Right kidney (tissue), 1 donor: Measurements from ENCODE around the gene RAB7B.
"Not testable (repeated sequence)": the region's sequence is repeated elsewhere in the genome, so short reads cannot be mapped to it uniquely, and the experiment has no call there.

ENCODE experiments used
- DNase-seq: peaks from one replicate; pipeline ENCODE4 v3.0.0-alpha.2; 2016

Gene RAB7B

DNA sequence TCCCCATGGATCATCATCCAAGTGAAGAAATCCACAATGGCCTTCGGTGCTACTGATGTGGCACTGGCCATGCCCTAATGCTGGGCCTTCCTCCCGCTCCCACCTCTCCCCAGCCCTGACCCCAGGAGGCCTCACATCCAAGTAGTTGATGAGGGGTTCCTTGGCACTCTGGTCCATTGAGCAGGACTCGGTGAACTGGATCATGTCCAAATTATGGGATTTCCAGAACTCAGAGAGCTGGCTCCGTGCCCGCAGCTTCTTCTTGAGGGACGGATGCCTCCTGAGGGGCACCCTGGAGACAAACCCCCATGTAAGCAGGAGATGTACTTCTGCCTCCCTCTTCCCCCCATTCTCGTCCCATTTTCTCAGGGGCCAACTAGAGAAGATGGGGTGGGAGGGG is 19.6 kb upstream of the RAB7B start:
- DNase-seq: no peak

DNA sequence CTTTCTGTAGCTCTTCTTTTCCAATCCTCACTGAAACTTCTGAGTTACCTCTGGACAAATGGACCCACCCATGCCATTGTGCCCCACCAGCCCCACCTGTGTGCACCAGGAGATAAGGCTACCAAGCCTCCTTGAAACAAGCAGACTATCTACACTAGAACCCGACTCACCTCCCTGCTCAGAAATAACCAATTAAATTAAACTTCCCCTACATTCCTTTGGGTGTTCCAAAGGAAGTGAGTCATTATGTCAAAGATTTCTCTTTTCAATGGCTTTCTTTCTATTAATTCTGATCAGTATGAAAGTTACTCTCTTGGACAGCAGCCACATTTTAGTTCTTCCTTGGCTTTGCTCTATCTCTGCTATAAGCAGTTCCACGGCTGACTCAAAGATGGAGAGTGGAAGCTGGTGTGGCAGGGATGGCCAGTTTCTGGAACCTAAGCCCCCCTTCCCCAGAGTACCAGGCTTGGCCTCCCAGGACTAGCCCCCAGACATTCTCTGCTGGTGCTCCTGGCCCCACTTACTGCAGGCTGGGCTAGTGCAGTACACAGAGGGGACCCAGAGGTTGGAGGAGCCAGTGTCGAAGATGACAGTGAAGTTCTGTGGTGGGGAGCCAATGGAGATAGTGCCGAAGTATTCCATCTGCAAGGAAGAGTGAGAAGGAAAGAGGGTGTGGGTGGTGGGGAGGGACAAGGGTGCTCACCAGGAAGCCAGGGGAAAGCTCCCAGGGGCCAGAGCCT is 18.6 kb upstream of the RAB7B start:
- DNase-seq: no peak

DNA sequence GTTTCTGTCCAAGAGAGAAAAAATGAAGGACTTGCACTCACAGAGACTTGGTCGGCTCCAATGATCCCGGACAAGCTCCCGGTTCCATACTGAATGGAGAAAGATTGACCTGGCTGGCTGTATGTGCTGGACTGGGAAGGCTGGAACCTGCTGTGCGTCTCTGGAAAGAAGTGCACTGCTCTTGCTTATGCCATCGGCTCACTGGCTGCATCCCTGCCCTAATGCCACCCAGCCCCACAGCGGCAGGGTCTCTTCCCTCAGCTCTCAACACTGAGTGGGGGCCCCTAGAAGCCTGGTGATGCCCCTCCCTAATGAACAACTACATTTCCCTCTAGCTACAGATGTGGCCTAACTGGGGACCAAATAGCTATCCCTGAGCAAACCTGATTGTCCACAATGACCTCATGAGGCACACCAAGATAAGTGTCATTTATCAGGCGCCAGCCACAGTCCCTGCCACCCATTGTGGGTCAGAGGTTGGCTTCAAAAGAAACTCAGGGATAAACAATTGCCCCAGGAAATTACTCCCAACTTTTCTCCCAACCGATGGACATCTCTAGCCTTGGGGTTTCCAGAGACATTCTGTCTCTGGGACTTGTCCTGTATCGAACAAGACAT is 17.9 kb upstream of the RAB7B start:
- no peak for DNase-seq

DNA sequence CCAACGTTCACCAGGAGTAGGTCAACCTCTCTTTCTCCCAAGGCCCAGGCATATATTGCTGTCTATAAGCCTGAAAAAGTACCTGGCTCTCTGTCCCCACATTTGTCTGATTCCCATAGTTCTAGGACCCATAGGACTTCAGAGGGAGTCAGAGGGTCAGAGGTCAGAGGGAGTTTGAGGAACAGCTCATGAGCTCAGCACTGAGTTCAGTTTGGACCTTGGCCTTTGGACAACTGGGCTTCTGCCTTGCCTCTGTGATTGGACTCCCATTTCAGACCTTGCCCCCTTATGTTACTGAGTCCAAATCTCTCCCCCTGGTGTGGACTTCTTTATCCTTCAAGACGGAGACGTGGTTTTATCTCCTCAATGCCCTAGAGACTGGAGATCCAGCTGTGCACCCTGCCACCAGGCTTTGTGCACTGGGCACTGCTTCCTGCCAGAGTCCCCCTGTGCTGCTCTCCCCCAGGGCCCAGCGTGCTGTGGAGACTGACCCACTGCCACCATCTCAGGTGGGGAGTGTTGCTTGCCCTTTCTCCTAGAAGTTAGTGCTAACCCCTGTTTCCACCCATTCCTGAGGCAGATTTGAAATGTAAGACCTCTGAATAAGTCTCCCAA is 17.3 kb upstream of the RAB7B start:
- DNase-seq: no peak

DNA sequence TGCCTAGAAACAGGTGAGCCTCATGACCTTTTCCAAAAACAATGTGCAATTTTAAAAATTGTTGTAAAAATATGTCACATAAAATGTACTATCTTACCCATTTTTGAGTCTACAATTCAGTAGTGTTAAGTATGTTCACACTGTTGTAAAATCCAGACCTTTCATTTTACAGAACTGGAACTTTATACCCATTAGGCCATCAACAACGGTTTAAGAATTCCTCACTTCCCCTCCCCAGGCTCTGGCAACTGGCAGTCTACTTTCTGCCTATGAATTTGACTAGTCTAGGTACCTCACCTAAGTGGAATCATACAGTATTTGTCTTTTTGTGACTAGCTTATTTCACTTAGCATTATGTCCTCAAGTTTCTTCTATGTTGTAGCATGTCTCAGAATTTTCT is 11.9 kb upstream of the RAB7B start:
- DNase-seq: no peak

DNA sequence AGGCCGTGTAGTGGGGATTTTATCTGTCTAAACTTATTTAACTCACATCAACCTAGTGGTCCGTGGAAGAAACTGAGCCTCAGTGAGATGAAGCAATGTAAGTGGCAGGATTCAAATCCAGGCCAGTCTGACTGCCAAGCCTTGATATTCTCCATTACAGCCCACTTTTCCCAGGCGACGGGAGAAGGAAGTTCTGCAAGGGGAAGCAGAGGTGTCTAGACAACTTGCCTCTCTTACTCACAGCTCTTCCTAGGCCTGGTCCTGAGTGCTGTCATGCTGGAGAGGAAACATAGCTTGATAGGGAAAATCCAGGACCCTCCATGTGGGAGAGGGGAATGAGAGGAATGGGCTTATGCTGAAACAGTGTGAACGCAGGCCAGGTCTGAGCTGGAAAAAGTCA is 11.4 kb upstream of the RAB7B start:
- no peak for DNase-seq

DNA sequence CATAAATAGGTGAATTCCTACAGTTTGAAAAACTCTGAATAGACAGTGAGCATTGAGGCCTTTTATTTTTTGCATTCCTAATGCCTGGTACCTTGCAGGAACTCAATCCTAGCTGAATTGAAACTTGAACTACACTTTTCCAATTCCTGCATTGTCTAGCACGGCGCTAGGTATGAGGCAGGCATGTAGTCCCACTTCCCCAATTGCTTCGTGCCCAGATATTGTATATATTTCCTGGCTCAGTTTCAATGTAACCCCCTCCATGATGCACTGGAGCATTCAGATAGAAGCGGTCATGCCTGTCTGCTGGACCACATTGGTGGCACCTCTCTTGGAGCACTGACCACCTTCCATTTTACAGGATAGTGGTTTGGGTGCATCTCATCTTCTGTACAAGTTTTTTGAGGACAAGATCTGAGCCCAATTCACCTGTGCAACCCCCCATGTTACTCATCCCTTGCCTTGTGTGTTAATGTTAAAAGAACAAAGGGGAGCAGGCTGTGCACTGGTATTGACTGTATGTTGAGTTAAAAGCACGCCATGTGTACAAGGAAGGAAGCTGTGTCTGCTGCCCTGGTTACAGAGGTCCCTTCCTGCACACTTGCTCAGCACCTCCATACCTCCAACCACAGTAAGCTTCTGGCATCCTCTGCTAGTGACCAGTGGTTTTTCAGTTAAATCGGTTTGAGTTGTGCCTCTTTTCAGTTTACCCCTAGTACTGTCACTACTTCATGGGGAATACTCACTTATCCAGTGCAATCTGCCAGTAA is 10.0 kb upstream of the RAB7B start:
- no peak for DNase-seq

DNA sequence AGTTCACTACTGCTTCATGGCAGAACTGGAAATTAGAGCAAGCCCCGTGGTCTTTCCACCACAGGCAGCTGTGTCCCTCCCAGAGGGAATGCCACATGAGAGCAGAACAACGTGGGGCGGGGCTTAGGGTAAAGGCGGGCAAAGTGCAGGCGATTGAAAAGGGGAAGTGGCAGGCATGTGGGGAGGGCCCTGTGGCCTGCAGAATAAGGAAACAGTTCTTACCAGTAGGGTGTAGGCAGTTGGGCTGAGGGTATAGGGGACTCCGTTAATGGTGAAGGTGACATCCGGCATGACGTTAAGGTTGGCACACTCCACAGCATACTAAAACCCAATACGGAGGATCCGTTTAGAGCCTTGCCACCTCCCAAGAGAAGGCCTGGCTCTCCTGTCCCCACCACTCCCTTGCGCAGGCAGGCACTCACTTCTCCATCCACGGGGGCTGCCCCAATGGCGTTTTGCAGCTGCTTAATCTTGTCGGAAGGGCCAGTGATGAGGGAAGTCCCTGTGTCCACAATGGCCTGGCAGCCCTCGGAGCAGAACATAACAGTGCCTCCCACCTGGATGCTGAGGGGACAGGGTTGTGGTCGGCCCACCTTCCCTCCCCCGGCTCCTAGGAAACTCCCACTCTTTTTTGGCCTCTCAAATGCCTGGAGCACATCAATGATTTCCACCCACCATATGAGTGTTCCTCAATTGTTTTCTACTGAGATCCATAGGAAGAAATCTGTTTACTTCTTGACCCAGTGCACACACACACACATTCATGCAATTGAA is 9.1 kb upstream of the RAB7B start:
- DNase-seq: no peak

DNA sequence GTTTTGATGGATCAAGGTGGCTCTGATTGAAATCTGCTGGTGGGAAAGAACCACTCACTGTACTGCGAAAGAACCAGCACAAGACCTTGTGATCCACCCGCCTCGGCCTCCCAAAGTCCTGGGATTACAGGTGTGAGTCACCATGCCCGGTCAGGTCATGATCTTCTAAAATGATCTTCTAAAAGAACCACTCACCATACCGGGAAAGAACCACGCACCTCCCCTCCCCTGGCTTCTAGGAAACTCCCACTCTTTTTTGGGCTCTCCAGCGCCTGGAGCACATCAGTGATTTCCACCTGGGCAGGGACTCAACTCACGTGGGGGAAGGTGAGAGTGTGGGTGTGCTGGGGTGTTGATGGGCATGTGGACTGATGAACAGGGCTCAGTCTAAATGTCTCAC is 7.9 kb upstream of the RAB7B start:
- no peak for DNase-seq

DNA sequence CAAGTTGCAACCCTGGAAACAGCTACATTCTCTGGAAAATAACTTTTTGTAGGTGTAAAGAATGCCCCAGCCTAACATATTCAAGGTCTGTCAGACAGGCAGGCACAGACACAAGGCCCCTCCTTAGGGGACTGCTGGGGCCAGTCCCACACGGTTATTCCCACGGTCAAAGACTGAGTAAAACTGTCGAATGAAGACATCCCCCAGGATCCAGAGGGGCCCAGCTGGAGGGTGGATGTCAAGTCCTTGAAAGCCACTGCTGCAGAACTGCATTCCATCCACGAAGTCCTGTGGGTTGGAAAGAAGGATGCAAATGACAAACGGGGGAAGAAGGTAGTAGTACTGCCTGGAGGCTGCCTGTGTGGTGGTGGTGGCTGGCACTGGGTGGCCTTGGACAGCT is 6.9 kb upstream of the RAB7B start:
- no peak for DNase-seq

DNA sequence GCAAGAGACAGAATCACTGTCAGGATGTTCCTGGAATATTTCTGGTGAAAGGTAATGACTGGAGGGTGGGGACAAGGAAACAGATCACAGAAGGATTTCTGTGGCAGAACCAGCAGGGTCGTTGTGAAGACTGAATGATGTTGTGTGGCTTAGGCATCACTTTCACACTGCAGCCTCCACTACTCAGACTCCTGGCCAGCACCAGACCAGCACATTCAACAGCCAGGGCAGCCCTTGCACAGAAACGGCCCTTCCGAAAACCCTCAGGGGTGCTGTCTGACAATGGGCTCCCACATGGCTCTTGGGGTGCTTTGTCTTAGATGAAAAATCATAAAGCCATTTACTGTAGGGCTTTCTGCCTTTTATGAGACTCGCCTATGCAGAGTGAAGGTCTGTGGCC is 3.8 kb upstream of the RAB7B start:
- no peak for DNase-seq

DNA sequence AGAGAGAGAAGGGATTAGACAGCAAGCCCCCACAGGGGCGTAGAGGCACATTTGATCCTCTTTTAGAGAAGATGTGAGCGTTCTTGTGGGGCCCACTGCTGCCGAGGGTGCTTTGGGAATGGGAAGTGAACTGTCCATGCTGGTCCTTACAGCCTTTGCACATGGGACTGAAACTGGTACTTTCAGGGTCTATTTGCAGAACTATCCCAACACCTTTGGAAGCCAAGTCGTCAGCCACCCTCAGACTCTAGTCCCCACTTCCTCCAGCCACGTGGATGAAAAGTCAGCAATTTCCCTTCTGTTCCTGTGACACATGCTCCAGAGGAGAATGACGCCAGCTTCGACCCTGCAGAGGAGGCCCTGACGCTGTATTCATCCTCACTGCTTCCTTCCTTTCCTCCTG is 2.6 kb upstream of the RAB7B start:
- DNase-seq: no peak

DNA sequence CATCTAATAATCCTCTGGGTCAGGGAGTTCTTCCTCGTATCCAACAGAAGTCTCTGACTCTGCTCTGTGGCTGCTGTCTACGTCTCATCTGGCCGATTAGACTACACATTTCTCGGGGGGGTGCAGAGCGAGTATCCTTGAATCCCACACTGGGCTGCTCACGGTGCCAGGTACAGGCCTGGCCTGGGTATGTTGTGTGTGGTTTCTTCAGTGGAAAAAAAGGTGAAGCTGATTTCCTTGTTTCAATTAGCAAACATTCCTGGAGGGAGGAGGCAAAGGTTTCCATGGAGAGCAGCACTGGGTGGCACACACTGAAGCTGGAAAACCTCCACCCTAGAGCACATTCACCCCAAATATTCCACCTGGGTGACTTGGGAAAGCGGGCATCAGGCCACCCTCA is 2.0 kb upstream of the RAB7B start:
- no peak for DNase-seq

DNA sequence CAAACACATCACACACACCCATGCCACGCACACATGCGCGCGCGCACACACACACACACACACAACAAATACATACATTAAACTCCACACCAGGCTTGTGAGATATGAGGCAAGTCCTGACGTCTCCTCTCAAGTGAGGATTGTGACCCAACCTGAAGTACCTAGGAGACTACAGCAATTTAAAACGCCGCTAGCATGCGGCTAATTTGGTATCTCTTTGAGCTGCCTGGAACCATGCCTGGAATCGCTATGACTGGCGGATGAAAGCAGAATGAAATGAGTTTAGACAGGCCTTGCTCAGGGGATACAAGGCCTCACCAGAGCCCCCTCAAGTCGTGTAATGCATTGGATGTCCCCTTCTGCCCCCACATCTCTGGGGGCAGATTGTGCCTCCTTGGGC is 1.6 kb upstream of the RAB7B start:
- DNase-seq: no peak

DNA sequence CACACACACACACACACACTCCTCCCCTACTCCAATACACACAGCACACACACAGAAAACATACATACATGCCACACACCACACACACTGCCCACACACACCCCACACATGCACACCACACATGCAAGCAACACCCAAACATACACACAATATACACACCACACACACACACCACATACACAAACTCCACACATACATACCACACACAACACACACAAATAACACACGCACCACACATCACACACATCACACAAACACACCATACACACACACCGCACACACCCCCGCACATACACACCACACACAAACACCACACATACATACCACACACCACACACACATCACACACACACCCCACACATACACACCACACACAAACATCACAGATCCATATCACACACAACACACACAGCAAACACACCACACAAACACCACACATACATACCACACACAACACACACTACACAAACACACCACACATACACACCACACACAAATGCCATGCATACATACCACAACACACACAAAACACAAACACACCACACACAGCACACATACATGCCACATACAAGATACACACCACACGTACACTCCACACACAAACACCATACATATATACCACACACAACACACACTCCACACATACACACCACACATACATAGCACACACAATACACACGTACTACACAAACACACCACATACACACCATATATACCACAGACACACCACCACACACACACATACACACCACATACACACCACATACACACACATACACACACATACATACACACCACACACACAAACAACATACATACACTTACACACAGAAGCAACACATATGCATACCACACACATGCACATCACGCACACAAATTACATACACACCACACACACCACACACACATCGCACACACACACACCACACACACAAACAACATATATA is 932 bp upstream of the RAB7B start:
- no peak for DNase-seq

DNA sequence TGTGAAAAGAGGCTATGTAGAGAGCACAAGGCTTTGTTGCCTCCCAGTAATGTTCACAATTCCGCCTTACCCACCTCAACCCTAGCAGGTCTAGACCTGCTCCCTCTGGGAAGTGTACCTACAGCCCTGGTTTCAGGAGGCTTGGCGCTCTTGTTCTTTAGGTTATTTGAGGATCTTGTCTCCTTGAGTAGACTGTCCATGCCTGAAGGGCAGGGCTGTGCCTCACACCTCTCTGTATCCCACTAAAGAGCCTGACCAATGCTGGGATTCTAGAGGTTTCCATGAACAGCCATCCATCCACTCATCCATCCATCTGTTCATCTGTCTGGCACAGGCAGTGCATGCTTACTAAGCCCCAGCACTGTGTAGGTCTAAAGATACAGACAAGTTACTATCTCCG is 1.0 kb downstream of the RAB7B start:
- DNase-seq: no peak

DNA sequence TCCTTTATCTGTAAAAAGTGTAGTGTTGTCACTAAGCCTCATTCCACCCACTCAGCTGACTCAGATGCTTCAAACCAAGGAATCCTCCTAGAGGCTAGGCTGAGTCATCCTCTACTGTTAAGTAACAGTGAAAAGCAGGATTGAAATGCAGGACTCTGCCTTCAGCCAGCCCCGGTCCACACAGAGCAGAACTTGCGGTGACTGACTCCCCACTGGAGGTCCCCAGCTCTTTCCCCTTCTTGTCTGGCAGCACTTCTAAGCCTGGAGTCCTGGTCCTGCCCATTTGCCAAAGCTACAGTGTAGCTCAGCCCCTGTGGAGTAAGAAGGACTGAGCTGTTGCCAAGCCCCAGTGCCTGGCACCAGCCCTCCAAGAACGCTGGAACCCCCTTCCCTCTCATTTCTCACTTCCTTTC is 1.7 kb downstream of the RAB7B start:
- DNase-seq: no peak

DNA sequence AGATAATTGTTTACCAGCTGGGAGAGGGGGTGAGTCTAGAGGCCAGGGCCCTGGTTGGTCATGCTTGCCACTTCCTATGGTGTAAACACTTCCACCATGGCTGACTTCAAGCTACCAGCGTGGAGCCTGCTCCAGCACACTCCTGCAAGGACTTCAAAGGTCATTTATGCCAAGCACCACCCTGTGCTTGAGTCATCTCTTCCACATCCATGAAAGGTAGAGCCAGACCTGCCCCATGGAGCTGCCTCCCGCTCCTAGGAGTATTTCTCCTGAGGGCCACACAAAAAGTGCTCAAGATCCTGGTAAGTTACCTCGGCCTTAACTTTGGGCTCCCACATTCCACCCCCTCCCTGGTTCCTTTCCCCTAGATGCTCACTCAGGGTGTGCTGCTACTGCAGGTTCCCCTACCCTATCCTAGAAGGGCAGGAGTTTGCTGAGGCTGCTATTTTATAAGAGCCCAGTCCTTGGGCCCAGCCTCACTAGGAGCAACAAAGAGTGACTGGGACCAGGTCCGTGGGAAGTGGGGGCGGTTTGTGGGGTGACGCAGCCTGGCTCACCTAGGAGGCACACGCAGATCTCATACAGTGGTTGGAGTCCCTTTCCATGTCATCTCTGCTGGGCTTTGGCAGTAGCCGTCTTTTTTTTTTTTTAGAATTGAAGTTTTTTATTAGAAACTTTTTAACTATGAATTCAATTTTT is 2.4 kb downstream of the RAB7B start:
- DNase-seq: no peak

DNA sequence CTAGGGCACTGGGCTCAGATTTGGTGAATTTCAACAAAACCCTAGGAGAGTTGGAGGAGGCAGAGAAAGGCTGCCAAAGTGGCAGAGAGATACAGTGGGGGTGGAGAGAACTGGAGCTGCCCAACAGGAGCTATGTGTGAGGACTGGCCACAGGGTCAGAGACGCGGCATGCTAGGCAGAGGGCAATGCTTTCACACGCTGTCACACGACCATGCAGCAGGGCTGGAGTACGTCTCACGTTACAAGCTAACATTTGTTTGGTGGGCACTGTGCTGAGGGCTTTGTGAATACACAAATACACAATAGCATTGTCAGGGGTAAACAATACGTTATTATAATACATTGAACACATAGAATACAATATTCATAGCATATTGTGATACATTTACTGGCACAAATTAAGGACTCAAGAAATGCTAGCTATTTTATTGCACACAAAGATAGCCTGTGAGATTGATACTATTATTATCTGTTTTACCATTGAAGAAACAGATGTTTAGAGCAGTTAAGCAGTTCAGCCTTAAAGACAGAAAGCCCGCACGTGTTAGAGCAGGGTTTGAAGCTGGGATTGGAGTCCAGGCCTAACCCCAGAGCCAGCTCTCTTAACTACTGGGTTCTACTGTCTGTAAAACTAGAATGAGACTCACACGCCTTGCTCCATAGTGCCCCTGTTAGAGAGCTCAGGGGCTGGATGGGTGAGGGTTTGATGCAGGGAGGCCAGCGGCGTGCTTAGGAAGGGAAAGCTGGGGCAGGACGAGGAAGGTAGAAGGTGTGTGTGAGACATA is 4.5 kb downstream of the RAB7B start:
- no peak for DNase-seq

DNA sequence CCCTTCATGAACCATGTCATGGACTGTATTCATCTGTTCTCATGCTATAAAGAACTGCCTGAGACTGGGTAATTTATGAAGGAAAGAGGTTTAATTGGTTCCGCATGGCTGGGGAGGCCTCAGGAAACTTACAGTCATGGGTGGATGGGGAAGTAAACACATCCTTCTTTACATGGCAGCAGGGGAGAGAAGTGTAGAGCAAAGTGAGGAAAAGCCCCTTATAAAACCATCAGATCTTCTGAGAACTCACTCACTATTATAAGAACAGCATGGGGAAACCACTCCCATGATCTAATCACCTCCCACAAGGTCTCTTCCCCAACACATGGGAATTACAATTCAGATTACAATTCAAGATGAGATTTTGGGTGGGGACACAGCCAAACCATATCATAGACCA is 6.6 kb downstream of the RAB7B start:
- DNase-seq: not testable (repeated sequence)
